SK-N-SH treated with all-trans-retinoic acid at 6 μM for 48 hours (cell line): Measurements from ENCODE around the gene RUNDC3A.

Experiments used
- ATAC-seq: fragments of 200-7000 bp; cut with Tn5 transposase; 3 replicates; pipeline ENCODE4 v1.9.1; 2020; ENCODE audit warnings: mild to moderate bottlenecking, moderate library complexity
- ARNTL ChIP-seq: fragments of 450-650 bp; formaldehyde crosslinking; IDR thresholded peaks from 2 replicates; pipeline ENCODE4 v1.5.0; 2020; ENCODE audit warnings: low read depth, mild to moderate bottlenecking, moderate library complexity, borderline replicate concordance
- BACH2 ChIP-seq: fragments of 250-450 bp; sonication (Bioruptor Pico); IDR thresholded peaks from 2 replicates; pipeline ENCODE4 v1.9.0; 2021; ENCODE audit warnings: mild to moderate bottlenecking, borderline replicate concordance
- CSRNP3 ChIP-seq: fragments of 250-450 bp; sonication (Bioruptor Pico); IDR thresholded peaks from 2 replicates; pipeline ENCODE4 v1.5.1; 2021; ENCODE audit warnings: mild to moderate bottlenecking, moderate library complexity
- ESRRG ChIP-seq: fragments of 250-450 bp; sonication (Bioruptor Pico); IDR thresholded peaks from 2 replicates; pipeline ENCODE4 v1.6.1; 2021; ENCODE audit warnings: mild to moderate bottlenecking
- GLIS3 ChIP-seq: fragments of 250-450 bp; sonication (Bioruptor Pico); IDR thresholded peaks from 2 replicates; pipeline ENCODE4 v1.5.0; 2020; ENCODE audit warnings: mild to moderate bottlenecking, moderate library complexity
- ISL1 ChIP-seq: fragments of 250-450 bp; sonication (Bioruptor Pico); IDR thresholded peaks from 2 replicates; pipeline ENCODE4 v2.1.2; 2022; ENCODE audit warnings: mild to moderate bottlenecking, moderate library complexity
- OSR1 ChIP-seq: fragments of 250-450 bp; sonication (Bioruptor Pico); IDR thresholded peaks from 2 replicates; pipeline ENCODE4 v1.8.0; 2022; ENCODE audit warnings: moderate library complexity, mild to moderate bottlenecking, inconsistent platforms
- POU6F1 ChIP-seq: fragments of 250-450 bp; sonication (Bioruptor Pico); IDR thresholded peaks from 2 replicates; pipeline ENCODE4 v1.8.0; 2021; ENCODE audit warnings: low read depth, mild to moderate bottlenecking, moderate library complexity, borderline replicate concordance
- PPARA ChIP-seq: fragments of 250-450 bp; sonication (Bioruptor Pico); IDR thresholded peaks from 2 replicates; pipeline ENCODE4 v1.5.0; 2020; ENCODE audit warnings: mild to moderate bottlenecking, borderline replicate concordance
- RARB ChIP-seq: fragments of 250-450 bp; sonication (Bioruptor Pico); IDR thresholded peaks from 2 replicates; pipeline ENCODE4 v1.8.0; 2021; ENCODE audit warnings: mild to moderate bottlenecking, moderate library complexity
- SNAI2 ChIP-seq: fragments of 250-450 bp; sonication (Bioruptor Pico); IDR thresholded peaks from 2 replicates; pipeline ENCODE4 v1.5.0; 2020; ENCODE audit warnings: mild to moderate bottlenecking, moderate library complexity
- TCF4 ChIP-seq: fragments of 250-450 bp; sonication (Bioruptor Pico); IDR thresholded peaks from 2 replicates; pipeline ENCODE4 v1.8.0; 2021; ENCODE audit warnings: mild to moderate bottlenecking, moderate library complexity, borderline replicate concordance
- TOX ChIP-seq: fragments of 250-450 bp; sonication (Bioruptor Pico); IDR thresholded peaks from 2 replicates; pipeline ENCODE4 v1.8.0; 2021; ENCODE audit warnings: mild to moderate bottlenecking, moderate library complexity, borderline replicate concordance
- ZC3H10 ChIP-seq: fragments of 250-450 bp; sonication (Bioruptor Pico); IDR thresholded peaks from 2 replicates; pipeline ENCODE4 v1.5.1; 2021; ENCODE audit warnings: mild to moderate bottlenecking, moderate library complexity
- ZFP3 ChIP-seq: fragments of 250-450 bp; sonication (Bioruptor Pico); IDR thresholded peaks from 2 replicates; pipeline ENCODE4 v1.5.0; 2020; ENCODE audit warnings: mild to moderate bottlenecking, moderate library complexity
- ZFP30 ChIP-seq: fragments of 450-650 bp; formaldehyde crosslinking; IDR thresholded peaks from 2 replicates; pipeline ENCODE4 v1.5.0; 2022; ENCODE audit warnings: mild to moderate bottlenecking, moderate library complexity
- ZNF70 ChIP-seq: fragments of 450-650 bp; formaldehyde crosslinking; IDR thresholded peaks from 2 replicates; pipeline ENCODE4 v1.5.0; 2020; ENCODE audit warnings: mild to moderate bottlenecking, moderate library complexity
- ZNF8 ChIP-seq: fragments of 450-650 bp; formaldehyde crosslinking; IDR thresholded peaks from 2 replicates; pipeline ENCODE4 v1.5.0; 2020; ENCODE audit warnings: mild to moderate bottlenecking, moderate library complexity
- TF ChIP-seq, protein P1 (sequence below): fragments of 250-450 bp; sonication (Bioruptor Pico); IDR thresholded peaks from 2 replicates; pipeline ENCODE4 v1.8.0; 2020; ENCODE audit warnings: mild to moderate bottlenecking, moderate library complexity, borderline replicate concordance
- TF ChIP-seq, protein P2 (sequence below): fragments of 250-450 bp; sonication (Bioruptor Pico); IDR thresholded peaks from 2 replicates; pipeline ENCODE4 v1.5.0; 2020; ENCODE audit warnings: mild to moderate bottlenecking, moderate library complexity
- TF ChIP-seq, protein P3 (sequence below): fragments of 250-450 bp; sonication (Bioruptor Pico); IDR thresholded peaks from 2 replicates; pipeline ENCODE4 v1.5.1; 2020; ENCODE audit warnings: low read depth, mild to moderate bottlenecking, moderate library complexity

The RUNDC3A gene

GRCh38 chr17:44273607-44274006 lies 34.8 kb upstream of the RUNDC3A start:
- no peak for ATAC-seq
- no peak for TF ChIP-seq ZNF70 (CRISPR knock-in tag)
- TF ChIP-seq TOX (CRISPR knock-in tag), result no peak
- TF ChIP-seq, protein P1, sequence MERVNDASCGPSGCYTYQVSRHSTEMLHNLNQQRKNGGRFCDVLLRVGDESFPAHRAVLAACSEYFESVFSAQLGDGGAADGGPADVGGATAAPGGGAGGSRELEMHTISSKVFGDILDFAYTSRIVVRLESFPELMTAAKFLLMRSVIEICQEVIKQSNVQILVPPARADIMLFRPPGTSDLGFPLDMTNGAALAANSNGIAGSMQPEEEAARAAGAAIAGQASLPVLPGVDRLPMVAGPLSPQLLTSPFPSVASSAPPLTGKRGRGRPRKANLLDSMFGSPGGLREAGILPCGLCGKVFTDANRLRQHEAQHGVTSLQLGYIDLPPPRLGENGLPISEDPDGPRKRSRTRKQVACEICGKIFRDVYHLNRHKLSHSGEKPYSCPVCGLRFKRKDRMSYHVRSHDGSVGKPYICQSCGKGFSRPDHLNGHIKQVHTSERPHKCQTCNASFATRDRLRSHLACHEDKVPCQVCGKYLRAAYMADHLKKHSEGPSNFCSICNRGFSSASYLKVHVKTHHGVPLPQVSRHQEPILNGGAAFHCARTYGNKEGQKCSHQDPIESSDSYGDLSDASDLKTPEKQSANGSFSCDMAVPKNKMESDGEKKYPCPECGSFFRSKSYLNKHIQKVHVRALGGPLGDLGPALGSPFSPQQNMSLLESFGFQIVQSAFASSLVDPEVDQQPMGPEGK (CRISPR knock-in tag), result no peak
- no peak for TF ChIP-seq ISL1 (CRISPR knock-in tag)
- no peak for TF ChIP-seq CSRNP3 (CRISPR knock-in tag)
- no peak for TF ChIP-seq TCF4 (CRISPR knock-in tag)
- TF ChIP-seq ZC3H10, result no peak
- no peak for TF ChIP-seq RARB (CRISPR knock-in tag)
- no peak for TF ChIP-seq ZFP3 (CRISPR knock-in tag)
- TF ChIP-seq ARNTL (CRISPR knock-in tag), result no peak
- TF ChIP-seq ZNF8, result no peak

DNA sequence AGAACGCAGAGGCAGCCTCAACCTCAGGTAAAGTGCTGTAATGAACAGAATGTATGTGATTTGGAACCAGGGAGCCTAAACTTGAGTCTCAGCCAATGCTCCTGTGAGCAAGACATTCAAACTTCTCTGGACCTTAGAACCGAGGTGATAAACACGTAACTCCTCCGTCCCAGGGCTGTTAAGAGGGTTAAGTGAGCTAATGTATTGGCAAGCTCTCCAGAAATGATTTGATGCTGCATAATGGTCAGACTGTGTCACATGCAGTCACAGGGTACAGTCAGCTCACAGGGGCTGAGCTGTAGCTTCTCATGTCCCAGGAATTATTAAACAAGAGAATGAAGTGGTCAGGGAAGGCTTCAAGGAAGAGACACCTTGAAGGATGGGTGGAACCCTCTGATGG lies 30.4 kb upstream of the RUNDC3A start:
- no peak for ATAC-seq
- TF ChIP-seq, protein P1 (CRISPR knock-in tag), result no peak
- TF ChIP-seq ZNF8 (no peak), BACH2 (CRISPR knock-in tag) (no peak), ZNF70 (CRISPR knock-in tag) (no peak), ISL1 (CRISPR knock-in tag) (no peak)

- ATAC-seq, result no peak
- no peak for TF ChIP-seq CSRNP3 (CRISPR knock-in tag)
- TF ChIP-seq, protein P1 (CRISPR knock-in tag), result no peak
- no peak for TF ChIP-seq ZNF70 (CRISPR knock-in tag)
- TF ChIP-seq ESRRG (CRISPR knock-in tag), result no peak
- TF ChIP-seq ZFP30, result no peak
- TF ChIP-seq, protein P2, sequence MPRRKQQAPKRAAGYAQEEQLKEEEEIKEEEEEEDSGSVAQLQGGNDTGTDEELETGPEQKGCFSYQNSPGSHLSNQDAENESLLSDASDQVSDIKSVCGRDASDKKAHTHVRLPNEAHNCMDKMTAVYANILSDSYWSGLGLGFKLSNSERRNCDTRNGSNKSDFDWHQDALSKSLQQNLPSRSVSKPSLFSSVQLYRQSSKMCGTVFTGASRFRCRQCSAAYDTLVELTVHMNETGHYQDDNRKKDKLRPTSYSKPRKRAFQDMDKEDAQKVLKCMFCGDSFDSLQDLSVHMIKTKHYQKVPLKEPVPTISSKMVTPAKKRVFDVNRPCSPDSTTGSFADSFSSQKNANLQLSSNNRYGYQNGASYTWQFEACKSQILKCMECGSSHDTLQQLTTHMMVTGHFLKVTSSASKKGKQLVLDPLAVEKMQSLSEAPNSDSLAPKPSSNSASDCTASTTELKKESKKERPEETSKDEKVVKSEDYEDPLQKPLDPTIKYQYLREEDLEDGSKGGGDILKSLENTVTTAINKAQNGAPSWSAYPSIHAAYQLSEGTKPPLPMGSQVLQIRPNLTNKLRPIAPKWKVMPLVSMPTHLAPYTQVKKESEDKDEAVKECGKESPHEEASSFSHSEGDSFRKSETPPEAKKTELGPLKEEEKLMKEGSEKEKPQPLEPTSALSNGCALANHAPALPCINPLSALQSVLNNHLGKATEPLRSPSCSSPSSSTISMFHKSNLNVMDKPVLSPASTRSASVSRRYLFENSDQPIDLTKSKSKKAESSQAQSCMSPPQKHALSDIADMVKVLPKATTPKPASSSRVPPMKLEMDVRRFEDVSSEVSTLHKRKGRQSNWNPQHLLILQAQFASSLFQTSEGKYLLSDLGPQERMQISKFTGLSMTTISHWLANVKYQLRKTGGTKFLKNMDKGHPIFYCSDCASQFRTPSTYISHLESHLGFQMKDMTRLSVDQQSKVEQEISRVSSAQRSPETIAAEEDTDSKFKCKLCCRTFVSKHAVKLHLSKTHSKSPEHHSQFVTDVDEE (CRISPR knock-in tag), result no peak
- no peak for TF ChIP-seq POU6F1 (CRISPR knock-in tag)
- TF ChIP-seq RARB (CRISPR knock-in tag), result no peak
- TF ChIP-seq PPARA (CRISPR knock-in tag), result no peak
- no peak for TF ChIP-seq SNAI2 (CRISPR knock-in tag)
- TF ChIP-seq, protein P3, sequence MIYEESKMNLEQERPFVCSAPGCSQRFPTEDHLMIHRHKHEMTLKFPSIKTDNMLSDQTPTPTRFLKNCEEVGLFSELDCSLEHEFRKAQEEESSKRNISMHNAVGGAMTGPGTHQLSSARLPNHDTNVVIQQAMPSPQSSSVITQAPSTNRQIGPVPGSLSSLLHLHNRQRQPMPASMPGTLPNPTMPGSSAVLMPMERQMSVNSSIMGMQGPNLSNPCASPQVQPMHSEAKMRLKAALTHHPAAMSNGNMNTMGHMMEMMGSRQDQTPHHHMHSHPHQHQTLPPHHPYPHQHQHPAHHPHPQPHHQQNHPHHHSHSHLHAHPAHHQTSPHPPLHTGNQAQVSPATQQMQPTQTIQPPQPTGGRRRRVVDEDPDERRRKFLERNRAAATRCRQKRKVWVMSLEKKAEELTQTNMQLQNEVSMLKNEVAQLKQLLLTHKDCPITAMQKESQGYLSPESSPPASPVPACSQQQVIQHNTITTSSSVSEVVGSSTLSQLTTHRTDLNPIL (CRISPR knock-in tag), result no peak
- no peak for TF ChIP-seq ZFP3 (CRISPR knock-in tag)
- no peak for TF ChIP-seq GLIS3 (CRISPR knock-in tag)
- TF ChIP-seq ZC3H10, result no peak
- no peak for TF ChIP-seq ISL1 (CRISPR knock-in tag)
- TF ChIP-seq ARNTL (CRISPR knock-in tag), result no peak
- no peak for TF ChIP-seq ZNF8
- TF ChIP-seq OSR1 (CRISPR knock-in tag), result no peak
- TF ChIP-seq TOX (CRISPR knock-in tag), result no peak
These were observed 29.1 kb upstream of the RUNDC3A start for GRCh38 chr17:44279346-44279665.
